HG03571 (cell line): ENCODE results near the gene AEN.

ENCODE experiments used
- ATAC-seq: cut with Tn5 transposase; IDR thresholded peaks from one replicate; pipeline ENCODE4 v1.9.1; 2021; ENCODE audit not compliant: unreplicated experiment

Gene AEN

GRCh38 chr15:88620995-88621772 is at the start of gene AEN:
AEN (plus strand) TSS chr15:88621340; CDS start chr15:88626210, 4,870 bp downstream.
- peak; percentile 97 for ATAC-seq

GRCh38 chr15:88571852-88572259 is 49.3 kb upstream of the AEN start:
- ATAC-seq, result no peak

GRCh38 chr15:88574077-88574476 is 47.1 kb upstream of the AEN start:
- ATAC-seq, result no peak

- ATAC-seq, result no peak
Observed at GRCh38 chr15:88574655-88575054, 46.5 kb upstream of the AEN start.

- ATAC-seq, result no peak
Observed at GRCh38 chr15:88579322-88579721, 41.8 kb upstream of the AEN start.

GRCh38 chr15:88580532-88580931 is 40.6 kb upstream of the AEN start:
- ATAC-seq, result no peak

- ATAC-seq, result no peak
Observed at GRCh38 chr15:88586401-88587162, 34.6 kb upstream of the AEN start.

- no peak for ATAC-seq
Observed at GRCh38 chr15:88590759-88591158, 30.4 kb upstream of the AEN start.

- ATAC-seq, result no peak
Observed at GRCh38 chr15:88591384-88591783, 29.8 kb upstream of the AEN start.

- ATAC-seq, result no peak
Observed at GRCh38 chr15:88603885-88604284, 17.3 kb upstream of the AEN start.

GRCh38 chr15:88604381-88605188 is 16.6 kb upstream of the AEN start:
- no peak for ATAC-seq

GRCh38 chr15:88605189-88606069 is 15.7 kb upstream of the AEN start:
- ATAC-seq, result no peak

- no peak for ATAC-seq
Observed at GRCh38 chr15:88606070-88606794, 14.9 kb upstream of the AEN start.

- ATAC-seq, result no peak
Observed at GRCh38 chr15:88607951-88608350, 13.2 kb upstream of the AEN start.

- no peak for ATAC-seq
Observed at GRCh38 chr15:88608607-88609181, 12.4 kb upstream of the AEN start.

GRCh38 chr15:88609344-88610090 is 11.6 kb upstream of the AEN start:
- ATAC-seq, result no peak

- no peak for ATAC-seq
Observed at GRCh38 chr15:88610701-88611231, 10.4 kb upstream of the AEN start.

- no peak for ATAC-seq
Observed at GRCh38 chr15:88612186-88612796, 8.8 kb upstream of the AEN start.
